ENCODE results near the gene AMBRA1. TPM values are rescaled to one million over a fixed set of nuclear protein-coding genes. Genes with fewer than 3 reads are reported as not detected.

The AMBRA1 gene
- total RNA-seq, 3 donors from 2014 or later (not counting 1 experiment from before 2014, with no cell fraction given) = 41.3 to 52.7 (median 46.2) TPM

DNA sequence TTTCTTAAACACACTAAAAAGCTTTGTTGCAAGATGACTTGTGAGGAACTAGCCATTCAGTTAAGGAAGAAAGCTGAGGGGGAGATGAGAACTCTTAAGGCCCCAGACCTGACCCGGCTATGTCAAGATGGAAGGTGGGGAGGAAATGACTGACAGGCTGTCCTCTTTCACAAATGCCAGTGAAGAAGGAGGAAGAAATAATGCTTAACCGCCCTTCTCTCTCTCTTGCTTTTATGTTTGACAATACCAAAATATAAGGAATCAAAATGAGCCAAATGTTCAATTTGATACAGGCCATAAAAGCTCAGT is 87.4 kb downstream of the AMBRA1 start:
- Mint-ChIP-seq H3K27ac (no peak overlapping the region), H3K4me1 (peaks cover 12 to 16% of the 10 kb centered on the region in 2 donors), H3K36me3 (no peaks in the 10 kb centered on the region), H3K4me3 (no peak overlapping the region), H3K9me3 (no peaks in the 10 kb centered on the region), H3K27me3 (ENCODE audit: low read depth in 2 of 2) (no peaks in the 10 kb centered on the region)
- H3K27me3 ChIP-seq (ENCODE audit: control insufficient read depth, insufficient read depth, low read length) = no peaks in the 10 kb centered on the region
- no peaks in the 10 kb centered on the region for H3K4me1 ChIP-seq (ENCODE audit: control insufficient read depth, insufficient read depth, low read length)
- ATAC-seq (no peak), DNase-seq (no peak)
- H3K4me3 ChIP-seq (ENCODE audit: low read length) = no peak overlapping the region
- H3K36me3 ChIP-seq (ENCODE audit: control insufficient read depth, insufficient read depth, low read length) = peaks cover 31% of the 10 kb centered on the region
- WGBS (ENCODE audit: insufficient coverage) = 33% methylated on average over 1 of the region's 2 CpGs
- TF ChIP-seq, protein P1, sequence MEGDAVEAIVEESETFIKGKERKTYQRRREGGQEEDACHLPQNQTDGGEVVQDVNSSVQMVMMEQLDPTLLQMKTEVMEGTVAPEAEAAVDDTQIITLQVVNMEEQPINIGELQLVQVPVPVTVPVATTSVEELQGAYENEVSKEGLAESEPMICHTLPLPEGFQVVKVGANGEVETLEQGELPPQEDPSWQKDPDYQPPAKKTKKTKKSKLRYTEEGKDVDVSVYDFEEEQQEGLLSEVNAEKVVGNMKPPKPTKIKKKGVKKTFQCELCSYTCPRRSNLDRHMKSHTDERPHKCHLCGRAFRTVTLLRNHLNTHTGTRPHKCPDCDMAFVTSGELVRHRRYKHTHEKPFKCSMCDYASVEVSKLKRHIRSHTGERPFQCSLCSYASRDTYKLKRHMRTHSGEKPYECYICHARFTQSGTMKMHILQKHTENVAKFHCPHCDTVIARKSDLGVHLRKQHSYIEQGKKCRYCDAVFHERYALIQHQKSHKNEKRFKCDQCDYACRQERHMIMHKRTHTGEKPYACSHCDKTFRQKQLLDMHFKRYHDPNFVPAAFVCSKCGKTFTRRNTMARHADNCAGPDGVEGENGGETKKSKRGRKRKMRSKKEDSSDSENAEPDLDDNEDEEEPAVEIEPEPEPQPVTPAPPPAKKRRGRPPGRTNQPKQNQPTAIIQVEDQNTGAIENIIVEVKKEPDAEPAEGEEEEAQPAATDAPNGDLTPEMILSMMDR (IDR thresholded peaks at IDR 0.05) = no peak
- no peak overlapping the region for H3K27ac ChIP-seq (ENCODE audit: low read length)
- intact Hi-C loops (cut with micrococcal nuclease) = no loop called here
- H3K9me3 ChIP-seq (ENCODE audit: control insufficient read depth, insufficient read depth, low read length) = no peaks in the 10 kb centered on the region

DNA sequence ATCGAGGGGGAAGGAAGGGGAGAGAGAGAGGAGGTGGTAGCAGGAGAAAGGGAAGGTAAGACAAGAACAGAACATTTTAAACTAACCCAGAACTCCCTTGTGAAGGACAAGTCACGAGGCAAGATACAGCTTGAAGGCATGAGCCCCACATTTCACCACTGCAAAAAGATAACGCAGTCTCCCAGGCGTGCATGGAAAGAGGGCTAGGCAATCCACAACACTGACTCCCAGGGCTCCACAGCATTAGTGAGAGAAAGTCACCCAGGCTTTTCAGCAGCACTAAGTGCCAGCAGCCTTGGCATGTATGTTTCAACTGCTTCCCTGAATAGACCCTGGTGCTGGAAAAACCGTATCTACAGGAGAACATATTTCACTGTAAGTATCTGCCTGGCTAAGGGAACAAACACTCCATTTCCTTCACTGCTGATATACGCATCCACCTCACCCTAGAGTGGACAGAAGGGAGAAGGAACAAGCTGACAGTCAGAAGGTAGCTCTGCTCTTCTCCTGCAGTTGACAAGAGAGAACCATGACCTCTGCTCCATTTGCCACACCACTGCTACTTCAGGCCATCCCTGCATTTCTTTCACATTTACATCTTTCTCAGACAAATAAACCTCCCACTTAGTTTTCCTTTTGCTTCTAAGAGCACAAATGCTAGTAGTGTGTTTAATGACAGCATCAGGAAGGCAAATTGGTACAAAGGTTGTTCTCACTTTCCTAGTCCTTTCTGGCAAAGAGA is 87.9 kb downstream of the AMBRA1 start:
- H3K4me3 ChIP-seq (ENCODE audit: low read length) = no peak overlapping the region
- no peaks in the 10 kb centered on the region for H3K4me1 ChIP-seq (ENCODE audit: control insufficient read depth, insufficient read depth, low read length)
- no peaks in the 10 kb centered on the region for H3K9me3 Mint-ChIP-seq
- no peaks in the 10 kb centered on the region for H3K27me3 ChIP-seq (ENCODE audit: control insufficient read depth, insufficient read depth, low read length)
- intact Hi-C loops (cut with micrococcal nuclease) = no loop called here
- peaks cover 13% of the 10 kb centered on the region in 2 donors for H3K4me1 Mint-ChIP-seq
- no peaks in the 10 kb centered on the region for H3K27me3 Mint-ChIP-seq (ENCODE audit: low read depth in 2 of 2)
- ATAC-seq = no peak
- no peak overlapping the region for H3K27ac ChIP-seq (ENCODE audit: low read length)
- no peak for DNase-seq
- no peaks in the 10 kb centered on the region for H3K36me3 Mint-ChIP-seq
- H3K36me3 ChIP-seq (ENCODE audit: control insufficient read depth, insufficient read depth, low read length) = peaks cover 33% of the 10 kb centered on the region
- TF ChIP-seq, protein P1 (IDR thresholded peaks at IDR 0.05) = no peak
- H3K4me3 Mint-ChIP-seq = no peak overlapping the region
- no peak overlapping the region for H3K27ac Mint-ChIP-seq
- 90% methylated on average over 6 of the region's 6 CpGs for WGBS (ENCODE audit: insufficient coverage)
- H3K9me3 ChIP-seq (ENCODE audit: control insufficient read depth, insufficient read depth, low read length) = no peaks in the 10 kb centered on the region

DNA sequence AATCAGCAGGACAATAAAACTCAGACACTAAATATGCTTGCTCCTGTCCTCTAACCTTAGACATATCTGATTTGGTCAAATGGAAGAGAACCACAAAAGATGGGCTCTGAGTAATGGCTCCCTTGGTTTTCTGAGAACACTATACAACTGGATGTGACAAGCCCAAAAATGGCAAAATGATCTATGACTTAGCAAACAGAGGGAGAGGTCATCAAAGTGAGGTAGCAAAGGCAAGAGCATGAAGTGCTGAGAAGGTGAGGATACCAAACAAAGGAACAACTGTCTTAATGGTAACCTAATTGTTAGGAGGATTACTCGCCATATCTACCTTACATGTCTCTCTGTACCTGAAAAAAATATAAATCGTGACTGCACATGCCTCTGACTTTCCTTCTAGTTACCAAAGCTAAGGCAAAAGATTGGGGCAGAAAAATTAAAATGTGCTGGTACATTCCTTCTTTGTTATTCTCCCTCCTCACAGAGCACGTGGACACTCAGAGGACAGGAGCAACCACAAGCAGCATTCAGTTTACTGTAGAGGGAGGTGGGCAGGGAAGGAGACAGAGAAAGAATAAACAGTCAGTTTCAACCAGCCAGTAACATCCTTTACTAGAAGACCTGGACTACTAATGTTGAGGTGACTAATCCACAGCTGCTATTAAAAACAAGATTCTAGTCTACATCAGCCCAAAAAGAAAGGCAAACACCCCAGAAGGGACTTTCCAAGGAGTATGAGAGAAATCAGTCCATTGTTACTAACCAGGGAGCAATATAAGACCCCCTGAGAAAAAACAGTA is 88.8 kb downstream of the AMBRA1 start:
- no peak for DNase-seq
- no peak for ATAC-seq
- Mint-ChIP-seq H3K27ac (no peak overlapping the region), H3K36me3 (no peaks in the 10 kb centered on the region), H3K27me3 (ENCODE audit: low read depth in 2 of 2) (no peaks in the 10 kb centered on the region), H3K4me3 (no peak overlapping the region), H3K9me3 (no peaks in the 10 kb centered on the region), H3K4me1 (peaks cover 8 to 19% of the 10 kb centered on the region in 2 donors)
- H3K4me1 ChIP-seq (ENCODE audit: control insufficient read depth, insufficient read depth, low read length) = no peaks in the 10 kb centered on the region
- H3K27ac ChIP-seq (ENCODE audit: low read length) = no peak overlapping the region
- WGBS (ENCODE audit: insufficient coverage) = 100% methylated on average over 2 of the region's 3 CpGs
- H3K27me3 ChIP-seq (ENCODE audit: control insufficient read depth, insufficient read depth, low read length) = no peaks in the 10 kb centered on the region
- peaks cover 32% of the 10 kb centered on the region for H3K36me3 ChIP-seq (ENCODE audit: control insufficient read depth, insufficient read depth, low read length)
- H3K9me3 ChIP-seq (ENCODE audit: control insufficient read depth, insufficient read depth, low read length) = no peaks in the 10 kb centered on the region
- TF ChIP-seq, protein P1 (IDR thresholded peaks at IDR 0.05) = no peak
- H3K4me3 ChIP-seq (ENCODE audit: low read length) = no peak overlapping the region
- intact Hi-C loops (cut with micrococcal nuclease) = no loop called here

Measured in natural killer cell (primary cell).